GM21737 (cell line): ENCODE data around the gene CST8.

Experiments used
- ATAC-seq: cut with Tn5 transposase; IDR thresholded peaks from one replicate; pipeline ENCODE4 v1.9.1; 2021; ENCODE audit warnings: mild to moderate bottlenecking, moderate library complexity; ENCODE audit not compliant: unreplicated experiment

The CST8 gene

GRCh38 chr20:23475395-23475794 lies 15.5 kb upstream of the CST8 start:
- no peak for ATAC-seq

- ATAC-seq, result no peak
Observed at GRCh38 chr20:23476015-23476754, 14.7 kb upstream of the CST8 start.

GRCh38 chr20:23477223-23477622 lies 13.7 kb upstream of the CST8 start:
- ATAC-seq, result no peak

GRCh38 chr20:23479043-23479442 lies 11.9 kb upstream of the CST8 start:
- ATAC-seq, result no peak

GRCh38 chr20:23482138-23482537 lies 8.8 kb upstream of the CST8 start:
- ATAC-seq, result no peak

GRCh38 chr20:23484081-23484480 lies 6.8 kb upstream of the CST8 start:
- no peak for ATAC-seq

GRCh38 chr20:23488470-23488869 lies 2.4 kb upstream of the CST8 start:
- ATAC-seq, result no peak

GRCh38 chr20:23488996-23489395 lies 1.9 kb upstream of the CST8 start:
- ATAC-seq, result no peak

- no peak for ATAC-seq
Observed at GRCh38 chr20:23492292-23492691, 1.4 kb downstream of the CST8 start.

GRCh38 chr20:23493172-23493772 lies 2.4 kb downstream of the CST8 start:
- ATAC-seq, result no peak

- no peak for ATAC-seq
Observed at GRCh38 chr20:23497536-23497935, 6.6 kb downstream of the CST8 start.

GRCh38 chr20:23501926-23502325 lies 11.0 kb downstream of the CST8 start:
- no peak for ATAC-seq

- no peak for ATAC-seq
Observed at GRCh38 chr20:23503649-23504048, 12.7 kb downstream of the CST8 start.

- ATAC-seq, result no peak
Observed at GRCh38 chr20:23507346-23507745, 16.4 kb downstream of the CST8 start.

GRCh38 chr20:23508449-23509229 lies 17.7 kb downstream of the CST8 start:
- ATAC-seq, result no peak

- ATAC-seq, result no peak
Observed at GRCh38 chr20:23509247-23509913, 18.5 kb downstream of the CST8 start.

- ATAC-seq, result no peak
Observed at GRCh38 chr20:23510000-23510590, 19.2 kb downstream of the CST8 start.

GRCh38 chr20:23513164-23513563 lies 22.2 kb downstream of the CST8 start:
- ATAC-seq, result no peak

GRCh38 chr20:23514848-23515247 lies 23.9 kb downstream of the CST8 start:
- no peak for ATAC-seq

- no peak for ATAC-seq
Observed at GRCh38 chr20:23515250-23515939, 24.5 kb downstream of the CST8 start.
